ENCODE data around the gene LRWD1. TPM values are rescaled to one million over a fixed set of nuclear protein-coding genes. Genes with fewer than 3 reads are reported as not detected.
A peak's percentile ranks its signal among the peaks of the same experiment; 100 is the strongest.

LRWD1 gene
- total RNA-seq = 10 to 100 TPM; 12.8 to 57.7 TPM

DNA sequence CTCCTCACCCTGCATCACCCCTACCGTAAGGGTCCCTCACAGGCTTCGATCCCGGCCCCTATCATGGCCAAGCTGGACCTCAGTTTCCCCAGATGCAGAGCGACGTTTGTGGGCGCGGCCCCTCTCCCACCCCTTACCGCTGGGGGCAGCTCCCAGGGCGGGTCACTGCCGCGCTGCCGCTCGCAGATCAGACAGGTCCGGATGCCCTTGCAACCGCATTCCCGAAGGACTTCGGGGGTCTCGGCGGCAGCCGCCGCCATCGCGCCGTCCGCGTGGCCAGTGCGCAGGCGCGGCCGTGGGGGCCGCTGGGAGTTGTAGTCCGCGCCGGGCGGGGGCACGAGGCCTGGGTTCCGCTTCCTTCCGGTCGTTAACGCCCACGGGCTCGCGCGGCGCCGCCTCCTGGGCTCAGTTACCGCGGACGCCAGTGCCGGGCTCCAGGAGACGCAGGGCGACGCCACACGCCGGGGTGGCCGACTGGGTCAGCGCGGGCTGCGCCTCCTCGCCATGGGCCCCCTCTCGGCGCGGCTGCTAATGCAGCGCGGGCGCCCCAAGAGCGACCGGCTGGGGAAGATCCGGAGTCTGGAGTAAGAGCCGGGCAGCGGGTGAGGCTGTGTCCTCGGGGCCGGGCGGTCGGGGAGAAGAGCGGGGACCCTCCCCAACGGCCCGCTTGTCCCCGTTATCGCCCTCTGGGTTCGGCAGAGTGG, at the start of gene LRWD1, which contains the start of gene ALKBH4:
Gene LRWD1 (plus strand): TSS at position 408 of the 704 bp plus-strand sequence. CDS start 97 bp downstream, at position 505.
Gene ALKBH4 (minus strand): TSS at position 287 of the 704 bp plus-strand sequence. CDS start 27 bp downstream, at position 260.
- DNase-seq (ENCODE audit: low spot score) = peak; percentile 91
- 2% methylated on average over 34 of the region's 81 CpGs for WGBS
- peak within 1 kb of the TSS; percentile 60 to 76 for H3K27ac ChIP-seq
- TF ChIP-seq POLR2AphosphoS5 (IDR thresholded peaks at IDR 0.05) (peak; percentile 79), POLR2A (IDR thresholded peaks at IDR 0.05) (peak; percentile 50)
- TF ChIP-seq, protein P1, sequence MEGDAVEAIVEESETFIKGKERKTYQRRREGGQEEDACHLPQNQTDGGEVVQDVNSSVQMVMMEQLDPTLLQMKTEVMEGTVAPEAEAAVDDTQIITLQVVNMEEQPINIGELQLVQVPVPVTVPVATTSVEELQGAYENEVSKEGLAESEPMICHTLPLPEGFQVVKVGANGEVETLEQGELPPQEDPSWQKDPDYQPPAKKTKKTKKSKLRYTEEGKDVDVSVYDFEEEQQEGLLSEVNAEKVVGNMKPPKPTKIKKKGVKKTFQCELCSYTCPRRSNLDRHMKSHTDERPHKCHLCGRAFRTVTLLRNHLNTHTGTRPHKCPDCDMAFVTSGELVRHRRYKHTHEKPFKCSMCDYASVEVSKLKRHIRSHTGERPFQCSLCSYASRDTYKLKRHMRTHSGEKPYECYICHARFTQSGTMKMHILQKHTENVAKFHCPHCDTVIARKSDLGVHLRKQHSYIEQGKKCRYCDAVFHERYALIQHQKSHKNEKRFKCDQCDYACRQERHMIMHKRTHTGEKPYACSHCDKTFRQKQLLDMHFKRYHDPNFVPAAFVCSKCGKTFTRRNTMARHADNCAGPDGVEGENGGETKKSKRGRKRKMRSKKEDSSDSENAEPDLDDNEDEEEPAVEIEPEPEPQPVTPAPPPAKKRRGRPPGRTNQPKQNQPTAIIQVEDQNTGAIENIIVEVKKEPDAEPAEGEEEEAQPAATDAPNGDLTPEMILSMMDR (IDR thresholded peaks at IDR 0.05) = peak in 3 of 4 experiments; percentile 30 to 59 (median 54)
- H3K4me1 ChIP-seq (replicated peaks) = peaks cover 5% of the 10 kb centered on the region
- H3K4me3 ChIP-seq = peak within 1 kb of the TSS; percentile 71 to 98
- no peaks in the 10 kb centered on the region for H3K9me3 ChIP-seq
- H3K36me3 ChIP-seq = no peaks in the 10 kb centered on the region
- intact Hi-C loops (cut with DNase I) = no loop called here
- no peaks in the 10 kb centered on the region for H3K27me3 ChIP-seq (replicated peaks; ENCODE audit: insufficient read depth)

DNA sequence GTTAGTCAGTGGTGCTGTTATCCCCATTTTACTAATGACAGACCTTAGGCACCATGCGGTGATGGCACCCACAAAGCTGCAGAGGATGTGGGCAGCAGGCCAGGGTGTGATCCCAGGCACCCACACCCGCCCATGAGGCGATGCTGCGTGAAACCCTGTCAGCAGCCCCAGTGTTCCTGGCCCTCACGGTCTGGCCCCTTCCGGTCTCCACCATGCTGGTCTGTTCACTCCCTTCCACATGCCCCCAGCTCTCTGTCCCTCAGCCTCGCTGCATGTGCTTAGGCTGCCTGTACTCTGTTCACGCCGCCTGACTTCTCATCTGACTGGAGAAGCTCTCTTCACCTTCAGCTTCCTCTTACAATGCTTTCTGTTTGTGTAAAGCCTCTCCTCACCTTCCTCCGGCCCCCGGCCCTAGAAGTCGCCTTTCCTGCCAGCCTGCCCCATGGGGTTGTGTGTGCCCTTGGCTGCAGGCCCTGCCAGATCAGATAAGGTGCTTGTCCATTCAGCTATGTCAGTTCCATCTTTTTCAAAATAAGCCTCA, 49.0 kb upstream of the LRWD1 start:
- intact Hi-C loops (cut with DNase I) = no loop called here
- Histone ChIP-seq H3K27me3 (replicated peaks; ENCODE audit: insufficient read depth) (no peaks in the 10 kb centered on the region), H3K9me3 (no peaks in the 10 kb centered on the region), H3K27ac (peak overlapping the region in 1 of 2 donors; percentile 10), H3K4me1 (replicated peaks) (peaks cover 8% of the 10 kb centered on the region), H3K36me3 (no peaks in the 10 kb centered on the region), H3K4me3 (no peak overlapping the region)
- TF ChIP-seq POLR2A (IDR thresholded peaks at IDR 0.05) = no peak
- TF ChIP-seq POLR2AphosphoS5 (IDR thresholded peaks at IDR 0.05) = no peak
- TF ChIP-seq, protein P1 (IDR thresholded peaks at IDR 0.05) = no peak
- DNase-seq (ENCODE audit: low spot score) = no peak
- WGBS = 53% methylated on average over 12 of the region's 12 CpGs

DNA sequence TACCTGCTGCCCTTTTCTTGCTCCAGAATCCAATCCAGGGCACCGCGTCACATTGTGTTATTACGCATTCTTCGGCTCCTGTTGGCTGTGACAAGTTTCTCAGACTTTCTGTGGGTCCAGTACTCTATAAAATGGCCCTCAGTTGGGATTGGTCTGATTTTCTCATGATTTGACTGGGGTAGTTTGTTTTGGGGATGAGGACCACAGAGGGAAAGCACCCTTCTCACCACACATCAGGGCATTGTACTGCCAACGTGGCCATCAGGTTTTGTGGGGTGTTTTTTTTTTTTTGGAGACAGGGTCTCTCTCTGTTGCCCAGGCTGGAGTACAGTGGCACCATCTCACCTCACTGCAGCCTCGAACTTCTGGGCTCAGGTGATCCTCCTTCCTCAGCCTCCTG, 48.4 kb upstream of the LRWD1 start:
- H3K36me3 ChIP-seq = no peaks in the 10 kb centered on the region
- H3K27ac ChIP-seq = no peak overlapping the region
- H3K27me3 ChIP-seq (replicated peaks; ENCODE audit: insufficient read depth) = no peaks in the 10 kb centered on the region
- 87% methylated on average over 6 of the region's 6 CpGs for WGBS
- no peaks in the 10 kb centered on the region for H3K9me3 ChIP-seq
- no peak overlapping the region for H3K4me3 ChIP-seq
- no peak for TF ChIP-seq POLR2A (IDR thresholded peaks at IDR 0.05)
- TF ChIP-seq POLR2AphosphoS5 (IDR thresholded peaks at IDR 0.05) = no peak
- TF ChIP-seq, protein P1 (IDR thresholded peaks at IDR 0.05) = no peak
- H3K4me1 ChIP-seq (replicated peaks) = peaks cover 8% of the 10 kb centered on the region
- intact Hi-C loops (cut with DNase I) = no loop called here
- DNase-seq (ENCODE audit: low spot score) = no peak

DNA sequence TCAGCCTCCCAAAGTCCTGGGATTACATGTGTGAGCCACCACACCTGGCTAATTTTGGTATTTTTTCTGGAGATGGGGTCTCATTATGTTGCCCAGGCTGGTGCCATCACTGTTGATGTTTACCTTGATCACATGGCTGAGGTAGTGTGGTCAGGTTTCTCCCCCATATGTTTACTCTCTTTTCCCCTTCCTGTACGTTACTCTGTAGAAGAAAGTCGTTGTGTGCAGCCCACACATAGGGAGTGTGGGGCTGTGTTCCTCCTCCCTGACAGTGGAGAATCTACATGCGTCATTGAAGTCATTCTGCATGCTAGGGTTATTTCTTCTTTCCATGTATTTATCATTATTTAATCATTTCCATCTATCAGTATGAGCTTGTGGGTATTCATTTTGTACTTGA, 47.7 kb upstream of the LRWD1 start:
- DNase-seq (ENCODE audit: low spot score) = no peak
- Histone ChIP-seq H3K27ac (no peak overlapping the region), H3K27me3 (replicated peaks; ENCODE audit: insufficient read depth) (no peaks in the 10 kb centered on the region), H3K4me3 (no peak overlapping the region), H3K9me3 (no peaks in the 10 kb centered on the region), H3K4me1 (replicated peaks) (peaks cover 7% of the 10 kb centered on the region), H3K36me3 (no peaks in the 10 kb centered on the region)
- 72% methylated on average over 3 of the region's 3 CpGs for WGBS
- TF ChIP-seq POLR2A (IDR thresholded peaks at IDR 0.05) (no peak), POLR2AphosphoS5 (IDR thresholded peaks at IDR 0.05) (no peak)
- TF ChIP-seq, protein P1 (IDR thresholded peaks at IDR 0.05) = no peak
- intact Hi-C loops (cut with DNase I) = no loop called here

All from prostate gland (tissue), 2 donors.